HepG2 (cell line): ENCODE data around the gene FAM72A. TPM values are rescaled to one million over a fixed set of nuclear protein-coding genes. Genes with fewer than 3 reads are reported as not detected.
"Not testable (repeated sequence)": the region's sequence is repeated elsewhere in the genome, so short reads cannot be mapped to it uniquely, and the experiment has no call there.

Experiments
- ATAC-seq: fragments of 200-7000 bp; cut with Tn5 transposase; 3 replicates; pipeline ENCODE4 v1.9.1; 2020; ENCODE audit warnings: mild to moderate bottlenecking, moderate library complexity
- BruUV-seq: library from RNA; stranded (reverse); fragments of 400-500 nt; replicated peaks from 2 replicates; lab custom pipeline; 2021; lab: Mats Ljungman, UMichigan
- CTCF ChIA-PET: fragments of 300-600 bp; formaldehyde crosslinking; extraction: SDS; loops from one replicate; lab custom pipeline; 2021; ENCODE audit warnings: low total read pairs, inconsistent platforms, low intra/inter-chr PET ratio; lab: Yijun Ruan, JAX
- POLR2A ChIA-PET: fragments of 350-600 bp; sonication (Branson Sonifier 250); formaldehyde crosslinking; loops from one replicate; lab custom pipeline; 2020; ENCODE audit warnings: antibody characterized with exemption, inconsistent platforms; lab: Yijun Ruan, JAX
- DNase-seq: peaks from one replicate; pipeline ENCODE4 v3.0.0-alpha.2; 2015; ENCODE audit warnings: low spot score
- FAIRE-seq: peaks from 3 replicates; lab custom pipeline; 2011; peaks lifted over from hg19 to GRCh38; lab: Jason Lieb, UNC
- H2AFZ ChIP-seq: one replicate; pipeline ENCODE4 v1.6.1; 2011; ENCODE audit warnings: low read length, inconsistent platforms
- H3K27ac ChIP-seq: fragments of 300-600 bp; 3 replicates; pipeline ENCODE4 v1.8.0; 2011; ENCODE audit warnings: mixed run types, mild to moderate bottlenecking, mixed read lengths, low read length, inconsistent platforms; ENCODE audit not compliant: insufficient read depth; ENCODE audit errors: extremely low read length
- H3K27me3 ChIP-seq, 2 experiments: fragments of 200-600 bp in 1 of 2; 2 replicates in 1 of 2; 3 replicates in 1 of 2; pipeline versions ENCODE4 v1.6.0 to v1.8.0; 2011; ENCODE audit warnings: low read length in 2 of 2, mild to moderate bottlenecking in 2 of 2, moderate library complexity in 2 of 2, inconsistent platforms in 1 of 2; ENCODE audit not compliant: insufficient read depth in 2 of 2, control insufficient read depth in 1 of 2
- H3K36me3 ChIP-seq, 2 experiments: fragments of 200-600 bp in 1 of 2; replicated peaks in 1 of 2; 2 replicates in 1 of 2; 3 replicates in 1 of 2; pipeline versions ENCODE4 v1.5.1 to v1.8.0; 2011; ENCODE audit warnings: low read length in 2 of 2, inconsistent platforms in 1 of 2; ENCODE audit not compliant: insufficient read depth in 2 of 2, control insufficient read depth in 1 of 2
- H3K4me1 ChIP-seq: 2 replicates; pipeline ENCODE4 v1.5.1; 2012; ENCODE audit warnings: low read length, inconsistent platforms; ENCODE audit not compliant: insufficient read depth
- H3K4me2 ChIP-seq: 2 replicates; pipeline ENCODE4 v1.6.0; 2011; ENCODE audit warnings: low read depth, low read length, inconsistent platforms
- H3K4me3 ChIP-seq, 3 experiments: fragments of 200-600 bp in 1 of 3; sonication (generic), shearing (Covaris generic) in 1 of 3; replicated peaks in 1 of 3; 2 replicates each; pipeline ENCODE4 v1.5.1; 2011 to 2016; ENCODE audit warnings: low read length in 3 of 3, inconsistent platforms in 2 of 3, low read depth in 2 of 3, mild to moderate bottlenecking in 2 of 3, control low read depth in 1 of 3, mixed read lengths in 1 of 3; ENCODE audit not compliant: insufficient read depth in 1 of 3
- H3K79me2 ChIP-seq: one replicate; pipeline ENCODE4 v1.6.1; 2011; ENCODE audit warnings: low read length, inconsistent platforms; ENCODE audit not compliant: insufficient read depth
- H3K9ac ChIP-seq: 2 replicates; pipeline ENCODE4 v1.6.0; 2011; ENCODE audit warnings: mild to moderate bottlenecking, low read depth, low read length, inconsistent platforms; ENCODE audit not compliant: insufficient read depth
- H3K9me3 ChIP-seq: 2 replicates; pipeline ENCODE4 v1.5.1; 2012; ENCODE audit warnings: mild to moderate bottlenecking, low read length
- H4K20me1 ChIP-seq: 2 replicates; pipeline ENCODE4 v1.6.0; 2011; ENCODE audit warnings: inconsistent platforms, mild to moderate bottlenecking, low read length, moderate library complexity; ENCODE audit not compliant: insufficient read depth
- WGBS: methylation state at CpG from one replicate; pipeline ENCODE4 v1.1.6; 2017; ENCODE audit warnings: low lambda C conversion rate; 5-methylcytosine and 5-hydroxymethylcytosine counted together
- in situ Hi-C: cut with HindIII; loops from 2 replicates; pipeline ENCODE4 v1.10.0; 2017; ENCODE audit warnings: low pct_unique_long_range_greater_than_20kb; ENCODE audit not compliant: extremely low pct_ligation_motif_present
- intact Hi-C: fragments of 100-400 bp; cut with micrococcal nuclease; formaldehyde crosslinking; loops from one replicate; pipeline ENCODE4 v1.10.0; 2022; ENCODE audit not compliant: unreplicated experiment
- polyA plus RNA-seq, 8 experiments: library from polyadenylated mRNA; depleted of rRNA in 3 of 8; stranded (reverse) in 7 of 8; unstranded in 1 of 8; fragments of >200 nt; fragmentation: Illumina TruSeq in 4 of 8; extraction: Trizol in 4 of 8; gene quantifications; 2 replicates each; pipeline versions ENCODE4 v1.2.1 to v1.2.3, GENCODE V29; 2011 to 2016; ENCODE audit warnings: low read depth in 4 of 8, missing spikeins in 1 of 8, mixed read lengths in 1 of 8; ENCODE audit not compliant: insufficient read depth in 1 of 8
- total RNA-seq, 5 experiments: library from RNA; depleted of rRNA; stranded (reverse); fragments of >200 nt; fragmentation: Illumina TruSeq; extraction: Trizol; gene quantifications; 2 replicates each; pipeline ENCODE4 v1.2.3, GENCODE V29; 2016; ENCODE audit warnings: low read depth in 1 of 5

The FAM72A gene
- total and polyA plus RNA-seq, 2 of the 13 experiments (the other 11 are each of a cell fraction or from before 2014, with no cell fraction given): 7.1 to 11.1 TPM

DNA sequence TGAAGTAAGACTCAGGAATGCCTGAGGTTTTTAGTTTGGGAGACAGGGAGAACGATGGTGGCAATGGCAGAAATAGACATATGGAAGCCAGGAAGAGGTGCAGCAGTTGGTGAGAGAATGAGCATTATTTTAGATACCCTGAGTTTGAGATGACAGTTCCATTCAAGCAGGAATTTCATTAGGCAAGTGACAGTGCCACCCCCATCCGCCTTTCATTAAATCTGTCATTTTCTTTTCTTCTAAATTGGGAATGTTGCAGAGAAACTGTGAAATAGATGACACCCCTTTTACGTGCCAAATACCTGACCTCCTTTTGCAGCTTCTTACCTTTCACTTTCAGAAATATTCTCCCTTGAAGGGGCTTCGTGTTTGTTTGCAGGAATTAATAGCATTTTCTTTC lies 22.7 kb upstream of the FAM72A start:
- H3K4me2 ChIP-seq, H3K9me3 ChIP-seq, BruUV-seq, H3K4me1 ChIP-seq, H3K36me3 ChIP-seq, POLR2A ChIA-PET, CTCF ChIA-PET, H3K4me3 ChIP-seq, H3K27me3 ChIP-seq, H3K27ac ChIP-seq, H4K20me1 ChIP-seq, ATAC-seq, H3K79me2 ChIP-seq, H2AFZ ChIP-seq, intact Hi-C loops, FAIRE-seq, DNase-seq, in situ Hi-C loops, H3K9ac ChIP-seq: not testable (repeated sequence)
- WGBS: 92% methylated on average over 4 of the region's 4 CpGs

DNA sequence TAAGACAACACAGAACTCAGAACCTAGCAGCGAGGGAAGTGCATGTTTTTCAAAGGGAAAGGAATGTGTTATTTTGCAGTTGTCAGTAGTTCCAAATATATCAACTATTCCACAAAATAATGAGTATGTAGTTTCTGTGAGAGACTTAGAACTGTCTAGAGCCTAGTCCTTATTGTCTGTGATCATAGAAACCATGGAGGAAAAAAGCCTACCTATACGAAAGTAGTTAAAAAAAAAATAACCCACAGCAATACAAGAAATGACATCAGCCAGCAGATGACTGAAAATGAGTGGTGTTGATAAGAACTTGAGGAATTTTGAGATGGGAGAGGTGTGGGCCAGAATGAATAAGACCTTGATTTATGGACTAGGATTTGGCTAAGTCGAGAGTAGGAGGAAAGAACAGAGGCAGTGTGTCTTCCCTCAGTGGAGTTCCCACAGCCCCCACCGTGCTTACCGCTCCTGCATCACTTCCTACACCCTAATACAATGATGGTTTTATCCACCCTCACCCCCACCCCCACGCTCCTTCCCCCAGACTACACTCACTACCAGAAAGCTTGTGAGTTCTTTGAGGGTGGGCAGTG lies 21.6 kb upstream of the FAM72A start:
- H2AFZ ChIP-seq, FAIRE-seq, H3K9ac ChIP-seq, POLR2A ChIA-PET, H3K4me3 ChIP-seq, ATAC-seq, CTCF ChIA-PET, H3K9me3 ChIP-seq, intact Hi-C loops, H3K36me3 ChIP-seq, H3K27me3 ChIP-seq, H3K79me2 ChIP-seq, BruUV-seq, H3K4me2 ChIP-seq, in situ Hi-C loops, DNase-seq, H3K27ac ChIP-seq, H3K4me1 ChIP-seq, H4K20me1 ChIP-seq: not testable (repeated sequence)
- WGBS: 94% methylated on average over 2 of the region's 6 CpGs

DNA sequence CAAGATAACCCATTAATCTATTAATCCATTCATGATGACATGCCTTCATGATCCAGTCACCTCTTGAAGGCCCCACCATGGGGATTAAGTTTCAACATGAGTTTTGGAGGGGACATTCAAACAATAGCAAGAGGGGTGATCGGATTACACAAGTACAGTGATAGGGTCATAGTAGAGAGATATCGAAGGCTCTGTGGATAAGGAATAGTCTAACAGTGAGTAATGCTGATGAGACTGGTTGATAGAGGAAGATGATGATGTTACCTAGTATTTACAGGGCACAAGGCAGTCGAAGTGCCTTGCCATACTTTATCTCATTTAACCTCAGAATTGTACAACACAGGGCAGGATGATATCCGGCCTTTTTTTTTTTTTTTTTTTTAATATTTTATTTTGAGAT lies 18.9 kb upstream of the FAM72A start:
- H3K4me3 ChIP-seq, ATAC-seq, POLR2A ChIA-PET, DNase-seq, H3K4me2 ChIP-seq, H3K4me1 ChIP-seq, H3K27ac ChIP-seq, H4K20me1 ChIP-seq, CTCF ChIA-PET, intact Hi-C loops, BruUV-seq, in situ Hi-C loops, H3K36me3 ChIP-seq, H3K9ac ChIP-seq, H3K79me2 ChIP-seq, H3K27me3 ChIP-seq, H3K9me3 ChIP-seq, H2AFZ ChIP-seq, FAIRE-seq: not testable (repeated sequence)
- no CpG with 5 or more reads among the region's 4 CpGs for WGBS

DNA sequence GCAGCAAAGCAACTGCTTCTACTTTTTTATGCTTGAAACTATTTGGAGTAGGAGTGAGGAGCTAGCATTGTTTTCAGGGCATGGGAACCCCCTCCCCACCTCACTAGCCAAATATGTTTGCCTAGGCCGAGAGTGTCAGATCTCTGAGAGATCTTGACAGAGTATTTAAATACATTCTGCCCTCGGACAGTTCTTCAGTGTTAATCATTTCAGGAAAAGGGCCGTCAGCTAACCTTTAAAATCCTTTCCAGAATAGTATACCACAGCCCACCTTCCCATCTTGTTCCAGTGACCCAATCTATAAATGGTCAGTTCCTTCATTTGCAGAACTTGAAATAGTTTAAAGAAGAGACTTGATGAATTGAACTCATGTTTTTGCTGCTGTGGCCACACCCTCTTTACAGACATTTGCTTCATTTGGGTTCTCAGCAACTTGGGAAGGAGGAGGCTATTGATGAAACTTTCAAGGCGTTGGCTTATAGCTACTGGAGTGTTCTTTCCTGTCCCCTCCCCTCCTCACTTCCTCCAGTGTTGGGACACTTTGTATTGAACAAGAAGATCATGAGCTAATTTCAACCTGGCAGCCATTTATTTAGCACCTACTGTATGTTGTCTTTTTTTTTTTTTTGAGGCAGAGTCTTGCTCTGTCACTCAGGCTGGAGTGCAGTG lies 17.8 kb upstream of the FAM72A start:
- in situ Hi-C loops, H3K79me2 ChIP-seq, H3K27me3 ChIP-seq, POLR2A ChIA-PET, H4K20me1 ChIP-seq, intact Hi-C loops, BruUV-seq, H3K36me3 ChIP-seq, H3K9me3 ChIP-seq, H3K9ac ChIP-seq, CTCF ChIA-PET, H3K4me1 ChIP-seq, FAIRE-seq, H2AFZ ChIP-seq, H3K27ac ChIP-seq: not testable (repeated sequence)
- 26% methylated on average over 4 of the region's 4 CpGs for WGBS
- H3K4me3 ChIP-seq: peak overlapping the region in 1 of 3 experiments; percentile 33; a peak in 3 of 6 replicates
- peak overlapping the region; percentile 42 for H3K4me2 ChIP-seq
- ATAC-seq: peak; percentile 80
- DNase-seq: peak; percentile 16
